ENCODE data around the gene RP9. TPM values are rescaled to one million over a fixed set of nuclear protein-coding genes. Genes with fewer than 3 reads are reported as not detected.

The RP9 gene
- total RNA-seq, 1 experiment from 2014 or later, result 16.2 TPM

DNA sequence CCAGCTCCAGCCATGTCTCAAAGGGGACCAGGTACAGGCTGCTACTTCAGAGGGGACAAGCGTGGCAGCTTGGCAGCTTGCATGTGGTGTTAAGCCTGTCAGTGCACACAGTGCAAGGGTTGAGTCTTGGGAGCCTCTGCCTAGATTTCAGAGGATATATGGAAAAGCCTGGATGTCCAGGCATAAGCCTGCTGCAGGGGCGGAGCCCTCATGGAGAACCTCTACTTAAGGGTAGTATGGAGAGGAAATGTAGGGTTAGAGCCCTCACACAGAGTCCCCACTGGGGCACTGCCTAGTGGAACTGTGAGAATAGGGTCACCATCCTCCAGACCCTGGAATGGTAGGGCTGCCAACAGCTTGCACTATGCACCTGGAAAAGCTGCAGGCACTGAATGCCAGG, 38.9 kb downstream of the RP9 start:
- no peaks in the 10 kb centered on the region for H3K23me2 ChIP-seq (ENCODE audit: insufficient read length, low read depth, low read length, poor library complexity, severe bottlenecking)
- no peaks in the 10 kb centered on the region for H3K27me3 ChIP-seq (ENCODE audit: insufficient read depth, low read length)
- no peak overlapping the region for H2AFZ ChIP-seq (ENCODE audit: low read length)
- H4K5ac ChIP-seq (ENCODE audit: insufficient read length, low read depth, low read length), result no peak overlapping the region
- H3K27me3 Mint-ChIP-seq (ENCODE audit: low read depth), result peaks cover 3% of the 10 kb centered on the region
- H4K8ac ChIP-seq (replicated peaks; ENCODE audit: insufficient read length, low read depth, low read length), result no peak overlapping the region
- H3K79me2 ChIP-seq (ENCODE audit: insufficient read depth, low read length), result no peaks in the 10 kb centered on the region
- peaks cover 44 to 48% of the 10 kb centered on the region in 2 experiments for H3K9me3 Mint-ChIP-seq
- no peak overlapping the region for H2AK5ac ChIP-seq (ENCODE audit: insufficient read length, low read length)
- H3K23ac ChIP-seq (ENCODE audit: insufficient read length, low read depth, low read length), result no peak overlapping the region
- H3K4me3 Mint-ChIP-seq, result no peak overlapping the region
- no peak overlapping the region for H3K4ac ChIP-seq (ENCODE audit: low read depth, low read length)
- H3K4me1 ChIP-seq (ENCODE audit: insufficient read depth, low read length), result peaks cover 2% of the 10 kb centered on the region; the same call in 1 of the 2 replicates
- no peaks in the 10 kb centered on the region for H4K20me1 ChIP-seq (ENCODE audit: control insufficient read depth, insufficient read depth, insufficient read length)
- DNase-seq, result no peak
- H3K79me1 ChIP-seq (ENCODE audit: insufficient read depth, low read depth, low read length, poor library complexity, severe bottlenecking), result no peaks in the 10 kb centered on the region
- H3K4me2 ChIP-seq (ENCODE audit: insufficient read depth, insufficient read length, low read length), result no peak overlapping the region
- H3T11ph ChIP-seq (ENCODE audit: low read length), result no peak overlapping the region
- no peak overlapping the region for H3K27ac Mint-ChIP-seq
- no peak overlapping the region for H3K14ac ChIP-seq (ENCODE audit: insufficient read depth, low read length)
- no peak overlapping the region for H2BK12ac ChIP-seq (ENCODE audit: insufficient read length, low read depth, low read length)
- TF ChIP-seq, protein P1, sequence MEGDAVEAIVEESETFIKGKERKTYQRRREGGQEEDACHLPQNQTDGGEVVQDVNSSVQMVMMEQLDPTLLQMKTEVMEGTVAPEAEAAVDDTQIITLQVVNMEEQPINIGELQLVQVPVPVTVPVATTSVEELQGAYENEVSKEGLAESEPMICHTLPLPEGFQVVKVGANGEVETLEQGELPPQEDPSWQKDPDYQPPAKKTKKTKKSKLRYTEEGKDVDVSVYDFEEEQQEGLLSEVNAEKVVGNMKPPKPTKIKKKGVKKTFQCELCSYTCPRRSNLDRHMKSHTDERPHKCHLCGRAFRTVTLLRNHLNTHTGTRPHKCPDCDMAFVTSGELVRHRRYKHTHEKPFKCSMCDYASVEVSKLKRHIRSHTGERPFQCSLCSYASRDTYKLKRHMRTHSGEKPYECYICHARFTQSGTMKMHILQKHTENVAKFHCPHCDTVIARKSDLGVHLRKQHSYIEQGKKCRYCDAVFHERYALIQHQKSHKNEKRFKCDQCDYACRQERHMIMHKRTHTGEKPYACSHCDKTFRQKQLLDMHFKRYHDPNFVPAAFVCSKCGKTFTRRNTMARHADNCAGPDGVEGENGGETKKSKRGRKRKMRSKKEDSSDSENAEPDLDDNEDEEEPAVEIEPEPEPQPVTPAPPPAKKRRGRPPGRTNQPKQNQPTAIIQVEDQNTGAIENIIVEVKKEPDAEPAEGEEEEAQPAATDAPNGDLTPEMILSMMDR (conservative IDR thresholded peaks at IDR 0.05), result no peak
- peaks cover 11 to 27% (median 16%) of the 10 kb centered on the region in 3 experiments for H3K36me3 Mint-ChIP-seq (ENCODE audit: insufficient read depth in 1 of 3, low read depth in 3 of 3)
- WGBS (ENCODE audit: extremely low coverage, insufficient read length, low lambda C conversion rate), result no CpG with 5 or more reads among the region's 2 CpGs
- no peak overlapping the region for H3K18ac ChIP-seq (ENCODE audit: insufficient read length, low read depth, low read length)
- peaks cover 9% of the 10 kb centered on the region for H3K9me3 ChIP-seq (ENCODE audit: control insufficient read depth, low read depth, low read length)
- no peak overlapping the region for H2BK15ac ChIP-seq (ENCODE audit: low read depth, low read length)
- H3K27ac ChIP-seq (ENCODE audit: insufficient read length, low read depth, low read length), result no peak overlapping the region
- H2BK120ac ChIP-seq (ENCODE audit: low read depth, low read length, poor library complexity, severe bottlenecking), result no peak overlapping the region
- no peak overlapping the region for H2BK20ac ChIP-seq (ENCODE audit: low read depth, low read length, poor library complexity, severe bottlenecking)
- H4K91ac ChIP-seq (ENCODE audit: insufficient read length, low read depth, low read length), result no peak overlapping the region
- H3K56ac ChIP-seq (ENCODE audit: insufficient read length, low read depth, low read length), result no peak overlapping the region
- H2BK5ac ChIP-seq (ENCODE audit: insufficient read length, low read length), result no peak overlapping the region
- no peak overlapping the region for H3K9ac ChIP-seq (ENCODE audit: extremely low read depth, insufficient read length, low read length)
- H3K4me1 Mint-ChIP-seq, result 0 out of 4 replicates have a peak, but pooled peaks cover 0 to under 1% of the 10 kb centered on the region in 2 experiments

Measured in H9 (cell line).